CD4-positive, alpha-beta T cell treated with Interleukin-15 for 4 hours (primary cell): ENCODE data around the gene CD180.
A peak's percentile ranks its signal among the peaks of the same experiment; 100 is the strongest.

ENCODE experiments used
- DNase-seq: peaks from one replicate; pipeline ENCODE4 v3.0.0-alpha.2; 2020; ENCODE audit warnings: low spot score

Gene CD180

GRCh38 chr5:67160985-67161384 lies 35.6 kb downstream of the CD180 start:
- peak; percentile 85 for DNase-seq

- DNase-seq, result peak; percentile 33
Observed at GRCh38 chr5:67160272-67160671, 36.3 kb downstream of the CD180 start.

- DNase-seq, result peak; percentile 69
Observed at GRCh38 chr5:67156976-67157583, 39.5 kb downstream of the CD180 start.

- no peak for DNase-seq
Observed at GRCh38 chr5:67154556-67155206, 41.9 kb downstream of the CD180 start.

- no peak for DNase-seq
Observed at GRCh38 chr5:67153292-67153691, 43.3 kb downstream of the CD180 start.

GRCh38 chr5:67152400-67152799 lies 44.2 kb downstream of the CD180 start:
- DNase-seq, result no peak

GRCh38 chr5:67149951-67150523 lies 46.6 kb downstream of the CD180 start:
- DNase-seq, result no peak

- DNase-seq, result no peak
Observed at GRCh38 chr5:67149057-67149950, 47.3 kb downstream of the CD180 start.

- DNase-seq, result no peak
Observed at GRCh38 chr5:67147760-67148159, 48.8 kb downstream of the CD180 start.

GRCh38 chr5:67146981-67147380 lies 49.6 kb downstream of the CD180 start:
- DNase-seq, result no peak

- no peak for DNase-seq
Observed at GRCh38 chr5:67146574-67146973, 50.0 kb downstream of the CD180 start.

- no peak for DNase-seq
Observed at GRCh38 chr5:67144183-67144639, 52.4 kb downstream of the CD180 start.

- DNase-seq, result no peak
Observed at GRCh38 chr5:67143549-67143948, 53.0 kb downstream of the CD180 start.

- DNase-seq, result no peak
Observed at GRCh38 chr5:67142816-67143215, 53.8 kb downstream of the CD180 start.

GRCh38 chr5:67141644-67142043 lies 55.0 kb downstream of the CD180 start:
- DNase-seq, result no peak

GRCh38 chr5:67140413-67140812 lies 56.2 kb downstream of the CD180 start:
- no peak for DNase-seq

- DNase-seq, result no peak
Observed at GRCh38 chr5:67139030-67139429, 57.6 kb downstream of the CD180 start.

- no peak for DNase-seq
Observed at GRCh38 chr5:67135381-67135984, 61.1 kb downstream of the CD180 start.

GRCh38 chr5:67133776-67134175 lies 62.8 kb downstream of the CD180 start:
- DNase-seq, result no peak

GRCh38 chr5:67133217-67133616 lies 63.4 kb downstream of the CD180 start:
- no peak for DNase-seq

GRCh38 chr5:67129768-67130167 lies 66.8 kb downstream of the CD180 start:
- DNase-seq, result no peak
